GM13977 (cell line): Measurements from ENCODE around the gene GNAI3.
"Not testable (repeated sequence)": the region's sequence is repeated elsewhere in the genome, so short reads cannot be mapped to it uniquely, and the experiment has no call there.

ENCODE experiments used
- DNase-seq: peaks from one replicate; pipeline ENCODE4 v3.0.0; 2012; ENCODE audit warnings: low spot score
- in situ Hi-C: fragments of 300-500 bp; cut with MboI; formaldehyde crosslinking; loops from one replicate; pipeline ENCODE4 v1.12.0; 2022; ENCODE audit warnings: low sequenced_read_pairs, low pct_unique_long_range_greater_than_20kb, mixed read lengths, inconsistent platforms; ENCODE audit not compliant: unreplicated experiment
- TF ChIP-seq, protein P1 (sequence below): IDR thresholded peaks from 2 replicates; pipeline ENCODE4 v1.5.1; 2012; ENCODE audit warnings: mild to moderate bottlenecking, control low read depth; ENCODE audit not compliant: insufficient read depth; ENCODE audit errors: extremely low read depth, missing control alignments

The GNAI3 gene

GRCh38 chr1:109658533-109659042, 110.2 kb downstream of the GNAI3 start:
- TF ChIP-seq, protein P1, sequence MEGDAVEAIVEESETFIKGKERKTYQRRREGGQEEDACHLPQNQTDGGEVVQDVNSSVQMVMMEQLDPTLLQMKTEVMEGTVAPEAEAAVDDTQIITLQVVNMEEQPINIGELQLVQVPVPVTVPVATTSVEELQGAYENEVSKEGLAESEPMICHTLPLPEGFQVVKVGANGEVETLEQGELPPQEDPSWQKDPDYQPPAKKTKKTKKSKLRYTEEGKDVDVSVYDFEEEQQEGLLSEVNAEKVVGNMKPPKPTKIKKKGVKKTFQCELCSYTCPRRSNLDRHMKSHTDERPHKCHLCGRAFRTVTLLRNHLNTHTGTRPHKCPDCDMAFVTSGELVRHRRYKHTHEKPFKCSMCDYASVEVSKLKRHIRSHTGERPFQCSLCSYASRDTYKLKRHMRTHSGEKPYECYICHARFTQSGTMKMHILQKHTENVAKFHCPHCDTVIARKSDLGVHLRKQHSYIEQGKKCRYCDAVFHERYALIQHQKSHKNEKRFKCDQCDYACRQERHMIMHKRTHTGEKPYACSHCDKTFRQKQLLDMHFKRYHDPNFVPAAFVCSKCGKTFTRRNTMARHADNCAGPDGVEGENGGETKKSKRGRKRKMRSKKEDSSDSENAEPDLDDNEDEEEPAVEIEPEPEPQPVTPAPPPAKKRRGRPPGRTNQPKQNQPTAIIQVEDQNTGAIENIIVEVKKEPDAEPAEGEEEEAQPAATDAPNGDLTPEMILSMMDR, result no peak
- in situ Hi-C loops, result no loop called here
- no peak for DNase-seq

DNA sequence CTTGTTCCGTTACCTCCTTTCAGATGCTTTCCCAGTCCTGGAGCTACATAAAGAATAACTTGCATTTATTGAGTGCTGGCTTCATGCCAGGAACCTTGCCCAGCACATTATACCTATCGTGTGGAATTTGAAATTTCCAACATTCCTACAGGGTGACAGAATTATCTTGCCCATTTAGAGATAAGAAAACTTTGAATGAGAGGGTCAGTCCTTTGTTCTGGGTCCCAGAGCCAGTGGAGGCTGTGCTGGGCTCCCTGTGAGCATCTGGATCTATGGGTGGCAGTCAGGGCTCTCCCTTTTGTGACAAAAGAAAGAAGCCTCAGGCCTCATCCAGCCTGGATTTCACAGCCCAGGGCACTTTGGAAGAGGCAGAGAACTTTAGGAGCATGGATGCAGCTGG, 110.7 kb downstream of the GNAI3 start:
- DNase-seq, result no peak
- TF ChIP-seq, protein P1, result no peak
- in situ Hi-C loops, result no loop called here

DNA sequence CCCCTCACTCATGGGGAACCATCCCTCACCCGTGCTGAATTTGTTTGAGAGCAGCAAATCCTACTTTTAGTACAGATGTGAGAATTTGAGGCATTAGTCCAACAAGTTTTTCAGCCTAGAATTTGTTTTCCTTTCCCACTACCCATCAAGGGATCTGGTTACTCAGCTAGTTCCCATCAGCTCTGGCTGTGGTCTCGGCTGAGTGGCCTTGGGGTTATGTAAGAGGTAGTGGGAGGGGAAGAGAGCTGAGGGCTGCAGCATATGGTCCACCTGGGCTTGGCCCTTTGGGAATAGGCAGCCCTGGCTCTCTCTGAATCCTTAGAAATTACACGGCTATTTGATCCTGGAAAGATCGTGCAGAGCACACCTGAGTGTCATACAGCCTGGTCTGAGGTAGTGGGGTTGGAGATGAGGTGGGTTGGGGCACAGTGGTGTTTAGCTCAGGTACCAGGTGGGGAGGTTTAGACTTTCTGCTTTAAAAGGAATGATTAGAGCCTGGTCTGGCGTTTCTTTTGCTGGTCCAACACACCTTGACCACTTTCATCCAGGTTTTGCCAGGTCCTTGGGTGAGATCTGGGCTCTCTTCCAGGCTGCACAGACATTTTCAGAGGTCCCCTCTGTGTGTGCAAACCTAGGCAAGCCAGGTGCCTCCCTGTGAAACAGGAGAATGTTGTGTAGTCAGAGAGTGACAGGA, 111.7 kb downstream of the GNAI3 start:
- TF ChIP-seq, protein P1, result no peak
- in situ Hi-C loops, result no loop called here
- DNase-seq, result no peak

GRCh38 chr1:109660691-109661026, 112.2 kb downstream of the GNAI3 start:
- in situ Hi-C loops, DNase-seq: not testable (repeated sequence)

DNA sequence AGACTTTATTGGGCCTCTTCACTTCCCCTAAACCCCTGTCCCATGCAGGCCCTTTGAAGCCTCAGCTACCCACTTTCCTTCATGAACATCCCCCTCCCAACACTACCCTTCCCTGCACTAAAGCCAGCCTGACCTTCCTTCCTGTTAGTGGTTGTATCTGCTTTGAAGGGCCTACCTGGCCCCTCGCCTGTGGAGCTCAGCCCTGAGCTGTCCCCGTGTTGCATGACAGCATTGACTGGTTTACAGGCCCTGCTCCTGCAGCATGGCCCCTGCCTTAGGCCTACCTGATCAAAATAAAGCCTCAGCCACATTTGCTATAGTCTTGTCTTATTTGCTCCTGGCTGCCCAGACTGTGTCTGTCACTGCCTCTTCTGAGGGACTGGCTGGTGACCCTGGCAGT, 113.0 kb downstream of the GNAI3 start:
- DNase-seq, result no peak
- TF ChIP-seq, protein P1, result no peak
- in situ Hi-C loops, result no loop called here

GRCh38 chr1:109664671-109665070, 116.3 kb downstream of the GNAI3 start:
- in situ Hi-C loops, result no loop called here
- DNase-seq, result no peak
- TF ChIP-seq, protein P1, result no peak

- TF ChIP-seq, protein P1, result no peak
- in situ Hi-C loops, result no loop called here
- DNase-seq, result peak; percentile 85
Observed at GRCh38 chr1:109667452-109668122, 119.2 kb downstream of the GNAI3 start, which contains the start of gene GSTM2. GSTM2 (plus strand) TSS chr1:109668057; CDS start chr1:109668116, 59 bp downstream.
